Fibroblast of skin of left quadriceps (primary cell): ENCODE results near the gene PIGS.

ENCODE experiments used
- DNase-seq, 2 experiments: peaks; one replicate each; pipeline ENCODE4 v3.0.0-alpha.2; 2013; ENCODE audit warnings: low read depth in 2 of 2

PIGS gene

DNA sequence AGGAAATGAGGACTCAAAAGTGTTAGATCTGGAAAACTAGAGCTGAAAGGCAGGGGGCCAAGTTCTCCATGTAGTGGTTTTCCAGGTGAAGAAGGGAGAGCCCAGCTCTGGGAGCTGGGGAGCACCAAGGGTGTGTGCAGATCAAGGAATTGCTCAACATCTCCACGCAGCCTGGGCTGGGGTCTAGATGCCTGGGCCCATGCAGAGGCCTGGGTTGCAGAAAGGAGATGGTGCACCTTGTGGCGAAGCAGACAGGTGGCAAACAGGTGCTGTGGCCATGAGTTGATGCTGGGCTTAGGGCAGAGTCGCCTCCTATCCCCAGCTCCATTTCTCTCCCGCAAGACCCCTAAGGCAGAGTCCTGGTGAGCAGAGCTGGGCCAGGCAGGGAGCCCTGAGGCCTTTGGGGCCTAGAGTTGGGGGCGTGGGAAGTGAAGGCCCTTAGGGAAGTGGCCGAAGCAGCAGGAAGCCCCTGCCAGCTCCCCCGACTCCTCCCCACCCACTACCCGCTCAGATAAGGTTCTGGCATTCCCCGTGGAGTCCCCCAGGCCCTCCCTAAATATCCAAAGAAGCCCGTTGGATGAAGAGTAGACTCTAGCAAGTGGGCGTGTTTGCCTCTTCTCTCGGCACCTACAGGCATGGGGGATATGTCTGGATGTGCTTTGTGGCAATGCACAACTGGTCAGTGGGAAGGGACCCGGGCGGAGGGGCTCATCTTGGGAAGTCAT lies 64.4 kb downstream of the PIGS start:
- no peak for DNase-seq

- no peak for DNase-seq
Observed at GRCh38 chr17:28505986-28506665, 65.2 kb downstream of the PIGS start, which contains the start of gene FOXN1. TSS of gene FOXN1 (plus strand) at chr17:28506348. CDS start at chr17:28523970, 17,622 bp downstream.

GRCh38 chr17:28503420-28503819 lies 67.9 kb downstream of the PIGS start:
- DNase-seq = no peak
